Endothelial cell (in vitro differentiated cells): Measurements from ENCODE around the gene LAMTOR1. TPM values are rescaled to one million over a fixed set of nuclear protein-coding genes. Genes with fewer than 3 reads are reported as not detected.

Experiments used
- DNase-seq: peaks from one replicate; pipeline ENCODE4 v3.0.0; 2021; ENCODE audit warnings: low spot score
- H3K27ac Mint-ChIP-seq: one replicate; pipeline ENCODE4 v1.8.0; 2021; ENCODE audit warnings: mixed read lengths, inconsistent platforms; ENCODE audit not compliant: unreplicated experiment
- H3K27me3 Mint-ChIP-seq: one replicate; pipeline ENCODE4 v1.8.0; 2021; ENCODE audit warnings: mild to moderate bottlenecking, moderate library complexity, mixed read lengths, inconsistent platforms; ENCODE audit not compliant: unreplicated experiment
- H3K36me3 Mint-ChIP-seq: one replicate; pipeline ENCODE4 v1.8.0; 2021; ENCODE audit warnings: mild to moderate bottlenecking, low read depth, mixed read lengths, inconsistent platforms; ENCODE audit not compliant: unreplicated experiment
- H3K4me1 Mint-ChIP-seq: one replicate; pipeline ENCODE4 v1.8.0; 2021; ENCODE audit warnings: mild to moderate bottlenecking, mixed read lengths, inconsistent platforms; ENCODE audit not compliant: unreplicated experiment
- H3K4me3 Mint-ChIP-seq: one replicate; pipeline ENCODE4 v1.8.0; 2021; ENCODE audit warnings: mild to moderate bottlenecking, mixed read lengths, inconsistent platforms; ENCODE audit not compliant: unreplicated experiment
- H3K9me3 Mint-ChIP-seq: one replicate; pipeline ENCODE4 v1.8.0; 2021; ENCODE audit warnings: mixed read lengths, inconsistent platforms; ENCODE audit not compliant: unreplicated experiment
- total RNA-seq: library from RNA; stranded (reverse); fragmentation: NEBNext Ultra II Directional; extraction: Animal tissue kit (Norgen Biotek cat#: 25700); gene quantifications from one replicate; pipeline ENCODE4 v1.2.1, GENCODE V29; 2021; ENCODE audit not compliant: unreplicated experiment
- TF ChIP-seq, protein P1 (sequence below): fragments of 200-600 bp; sonication (generic); IDR thresholded peaks from one replicate; pipeline ENCODE4 v1.5.0; 2021; ENCODE audit warnings: antibody characterized with exemption; ENCODE audit not compliant: unreplicated experiment

The LAMTOR1 gene
- total RNA-seq, 1 donor from 2014 or later = 105 TPM

DNA sequence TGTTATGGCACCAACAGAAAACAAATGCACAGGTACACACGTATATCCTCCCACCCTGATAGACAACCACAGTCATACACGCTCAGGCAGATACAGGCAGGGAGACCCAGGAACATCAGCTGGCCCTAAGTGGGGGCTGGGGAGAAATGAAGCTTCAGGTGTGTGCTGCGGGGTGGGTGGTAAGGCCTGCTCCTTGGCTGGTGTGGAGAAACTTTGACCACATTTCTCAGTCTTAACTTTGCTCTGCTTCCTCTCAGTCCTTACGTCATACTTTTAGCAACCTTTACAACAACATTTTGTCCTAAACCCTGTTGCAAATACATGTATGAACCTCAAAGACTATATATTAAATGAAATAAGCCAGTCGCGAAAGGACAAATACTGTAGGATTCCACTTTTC lies 16.1 kb upstream of the LAMTOR1 start:
- TF ChIP-seq, protein P1, sequence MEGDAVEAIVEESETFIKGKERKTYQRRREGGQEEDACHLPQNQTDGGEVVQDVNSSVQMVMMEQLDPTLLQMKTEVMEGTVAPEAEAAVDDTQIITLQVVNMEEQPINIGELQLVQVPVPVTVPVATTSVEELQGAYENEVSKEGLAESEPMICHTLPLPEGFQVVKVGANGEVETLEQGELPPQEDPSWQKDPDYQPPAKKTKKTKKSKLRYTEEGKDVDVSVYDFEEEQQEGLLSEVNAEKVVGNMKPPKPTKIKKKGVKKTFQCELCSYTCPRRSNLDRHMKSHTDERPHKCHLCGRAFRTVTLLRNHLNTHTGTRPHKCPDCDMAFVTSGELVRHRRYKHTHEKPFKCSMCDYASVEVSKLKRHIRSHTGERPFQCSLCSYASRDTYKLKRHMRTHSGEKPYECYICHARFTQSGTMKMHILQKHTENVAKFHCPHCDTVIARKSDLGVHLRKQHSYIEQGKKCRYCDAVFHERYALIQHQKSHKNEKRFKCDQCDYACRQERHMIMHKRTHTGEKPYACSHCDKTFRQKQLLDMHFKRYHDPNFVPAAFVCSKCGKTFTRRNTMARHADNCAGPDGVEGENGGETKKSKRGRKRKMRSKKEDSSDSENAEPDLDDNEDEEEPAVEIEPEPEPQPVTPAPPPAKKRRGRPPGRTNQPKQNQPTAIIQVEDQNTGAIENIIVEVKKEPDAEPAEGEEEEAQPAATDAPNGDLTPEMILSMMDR = no peak
- H3K27me3 Mint-ChIP-seq = peaks cover 6% of the 10 kb centered on the region
- no peaks in the 10 kb centered on the region for H3K4me1 Mint-ChIP-seq
- peaks cover under 1% of the 10 kb centered on the region for H3K9me3 Mint-ChIP-seq
- no peak overlapping the region for H3K4me3 Mint-ChIP-seq
- H3K36me3 Mint-ChIP-seq = peaks cover under 1% of the 10 kb centered on the region
- no peak overlapping the region for H3K27ac Mint-ChIP-seq
- DNase-seq = no peak

DNA sequence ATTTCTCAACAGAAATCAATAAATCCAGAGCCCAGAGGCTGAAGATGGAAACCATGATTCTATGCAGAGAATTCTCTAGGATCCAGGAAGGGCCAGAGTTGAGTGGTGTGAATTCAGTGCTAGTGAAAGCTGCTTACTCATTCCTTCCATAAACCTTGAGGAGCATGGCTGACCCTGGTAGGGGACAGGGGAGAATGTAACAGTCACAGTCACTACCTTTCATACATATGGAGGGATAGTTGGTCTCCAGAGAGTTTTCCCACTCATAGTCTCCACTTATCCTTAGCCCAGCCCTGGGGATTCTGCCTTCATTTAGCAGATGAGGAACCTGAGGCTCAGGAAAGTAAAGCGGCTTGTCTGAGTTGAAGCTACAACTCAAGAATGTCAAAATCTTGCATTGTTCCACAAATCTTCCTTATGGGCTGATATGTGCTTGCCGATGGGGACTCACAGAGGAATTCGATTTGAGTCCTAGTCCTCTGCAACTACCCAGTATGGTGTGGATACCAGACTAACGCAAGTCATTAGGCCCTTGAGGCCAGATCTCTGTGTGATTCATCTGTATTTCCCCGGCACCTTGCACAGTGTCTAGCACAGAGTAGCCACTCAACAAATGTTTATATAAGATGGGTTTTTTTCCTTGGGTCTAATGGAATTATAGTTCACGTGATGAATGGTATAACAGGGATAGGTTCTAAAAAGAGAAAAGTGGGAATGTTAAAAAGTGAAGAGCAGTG lies 13.1 kb upstream of the LAMTOR1 start:
- no peak for DNase-seq
- H3K4me1 Mint-ChIP-seq = peaks cover 7% of the 10 kb centered on the region
- peaks cover 4% of the 10 kb centered on the region for H3K36me3 Mint-ChIP-seq
- TF ChIP-seq, protein P1 = no peak
- peak overlapping the region; percentile 3 for H3K4me3 Mint-ChIP-seq
- peak overlapping the region; percentile 7 for H3K27ac Mint-ChIP-seq
- peaks cover 17% of the 10 kb centered on the region for H3K27me3 Mint-ChIP-seq
- no peaks in the 10 kb centered on the region for H3K9me3 Mint-ChIP-seq

DNA sequence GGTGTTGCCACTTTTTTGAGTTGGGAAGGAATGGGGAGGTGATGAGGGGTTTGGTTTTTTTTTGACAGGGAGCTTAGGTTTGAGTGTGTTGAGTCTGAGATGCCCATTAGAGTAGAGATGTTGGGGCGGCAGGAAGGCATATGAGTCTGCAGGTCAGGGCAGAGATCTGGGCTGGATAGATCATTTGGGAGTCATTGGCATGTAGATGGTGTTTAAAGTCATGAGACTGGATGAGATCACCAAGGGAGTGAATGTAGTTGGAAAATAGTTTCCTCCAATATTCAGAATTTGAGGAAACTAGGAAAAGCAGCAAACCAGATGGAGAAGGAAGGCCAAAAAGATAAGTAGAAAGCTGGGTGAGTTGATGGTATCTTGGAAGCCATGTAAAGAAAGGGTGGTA lies 11.5 kb upstream of the LAMTOR1 start:
- DNase-seq = no peak
- Mint-ChIP-seq H3K27me3 (peaks cover 20% of the 10 kb centered on the region), H3K4me3 (no peak overlapping the region), H3K27ac (no peak overlapping the region), H3K36me3 (peaks cover 13% of the 10 kb centered on the region), H3K9me3 (no peaks in the 10 kb centered on the region), H3K4me1 (peaks cover 7% of the 10 kb centered on the region)
- TF ChIP-seq, protein P1 = no peak

DNA sequence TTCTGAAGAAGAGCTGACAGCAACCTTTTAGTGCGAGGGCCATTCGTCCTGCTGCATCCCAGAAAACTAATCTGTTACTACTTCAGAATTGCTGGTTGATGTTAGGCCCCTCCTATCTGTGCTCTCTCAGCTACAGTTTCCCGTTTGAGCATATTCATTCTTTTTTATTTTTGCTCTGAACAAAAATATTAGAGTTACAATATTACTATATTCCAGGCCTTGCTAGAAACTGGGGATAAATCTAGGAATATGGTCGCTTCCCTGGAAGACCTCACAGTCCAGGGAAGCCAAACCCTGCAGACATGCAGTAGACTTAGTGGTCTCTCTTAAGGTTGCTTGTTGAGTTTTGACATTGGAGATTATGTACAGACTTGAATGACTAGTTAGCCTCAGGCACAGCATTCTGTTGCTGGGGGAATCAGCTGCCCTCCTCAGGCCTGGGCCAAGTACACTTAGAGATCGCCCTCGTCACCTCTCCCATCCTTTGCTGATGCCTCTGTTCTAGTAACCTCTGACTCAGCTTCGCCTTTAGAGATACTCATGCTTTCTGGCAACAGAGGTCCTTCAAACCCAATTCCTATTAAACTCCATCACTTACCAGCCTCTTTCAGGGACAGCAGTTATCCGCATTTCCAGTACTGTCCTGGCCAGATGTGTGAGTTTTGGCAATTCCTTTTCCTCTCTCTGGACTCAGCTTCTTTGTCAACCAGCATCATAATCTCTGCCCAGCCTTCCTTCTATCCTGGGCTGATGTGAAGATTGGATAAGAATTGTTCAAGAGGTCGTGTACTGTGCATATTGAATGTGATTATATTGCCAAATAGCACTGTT lies 10.1 kb upstream of the LAMTOR1 start:
- Mint-ChIP-seq H3K36me3 (peaks cover 13% of the 10 kb centered on the region), H3K27ac (peak overlapping the region; percentile 100), H3K4me1 (peaks cover 7% of the 10 kb centered on the region), H3K27me3 (peaks cover 18% of the 10 kb centered on the region), H3K4me3 (peak overlapping the region; percentile 96), H3K9me3 (no peaks in the 10 kb centered on the region)
- TF ChIP-seq, protein P1 = no peak
- DNase-seq = no peak
